ENCODE results near the gene ABCF3.

The ABCF3 gene

DNA sequence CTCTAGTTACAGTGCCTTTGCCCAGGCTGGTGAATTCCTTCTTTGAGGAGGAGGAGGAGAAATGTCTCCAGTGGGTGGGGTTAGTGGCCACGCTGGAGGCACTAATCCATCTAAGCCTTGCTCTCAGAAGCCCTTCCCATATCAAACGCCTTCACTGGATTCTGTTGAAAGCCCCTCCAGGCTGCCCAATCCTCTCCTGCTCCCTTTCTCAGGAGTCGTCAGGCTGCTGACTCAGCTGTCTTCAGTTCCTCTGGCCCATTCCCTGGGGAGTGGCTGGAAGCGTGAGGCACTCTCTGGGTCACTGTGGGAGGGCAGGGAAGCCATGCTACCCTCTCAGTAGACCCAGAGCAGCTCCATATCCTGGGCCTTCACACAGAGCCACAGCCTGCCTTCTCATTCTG is 8.7 kb upstream of the ABCF3 start:
- TF ChIP-seq, protein P1, sequence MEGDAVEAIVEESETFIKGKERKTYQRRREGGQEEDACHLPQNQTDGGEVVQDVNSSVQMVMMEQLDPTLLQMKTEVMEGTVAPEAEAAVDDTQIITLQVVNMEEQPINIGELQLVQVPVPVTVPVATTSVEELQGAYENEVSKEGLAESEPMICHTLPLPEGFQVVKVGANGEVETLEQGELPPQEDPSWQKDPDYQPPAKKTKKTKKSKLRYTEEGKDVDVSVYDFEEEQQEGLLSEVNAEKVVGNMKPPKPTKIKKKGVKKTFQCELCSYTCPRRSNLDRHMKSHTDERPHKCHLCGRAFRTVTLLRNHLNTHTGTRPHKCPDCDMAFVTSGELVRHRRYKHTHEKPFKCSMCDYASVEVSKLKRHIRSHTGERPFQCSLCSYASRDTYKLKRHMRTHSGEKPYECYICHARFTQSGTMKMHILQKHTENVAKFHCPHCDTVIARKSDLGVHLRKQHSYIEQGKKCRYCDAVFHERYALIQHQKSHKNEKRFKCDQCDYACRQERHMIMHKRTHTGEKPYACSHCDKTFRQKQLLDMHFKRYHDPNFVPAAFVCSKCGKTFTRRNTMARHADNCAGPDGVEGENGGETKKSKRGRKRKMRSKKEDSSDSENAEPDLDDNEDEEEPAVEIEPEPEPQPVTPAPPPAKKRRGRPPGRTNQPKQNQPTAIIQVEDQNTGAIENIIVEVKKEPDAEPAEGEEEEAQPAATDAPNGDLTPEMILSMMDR (IDR thresholded peaks at IDR 0.05; ENCODE audit: extremely low read depth, insufficient read depth, missing control alignments), result no peak
- no peak for DNase-seq (ENCODE audit: low spot score)
- in situ Hi-C loops (cut with MboI; ENCODE audit: low pct_unique_long_range_greater_than_20kb, low sequenced_read_pairs, unreplicated experiment), result no loop called here

DNA sequence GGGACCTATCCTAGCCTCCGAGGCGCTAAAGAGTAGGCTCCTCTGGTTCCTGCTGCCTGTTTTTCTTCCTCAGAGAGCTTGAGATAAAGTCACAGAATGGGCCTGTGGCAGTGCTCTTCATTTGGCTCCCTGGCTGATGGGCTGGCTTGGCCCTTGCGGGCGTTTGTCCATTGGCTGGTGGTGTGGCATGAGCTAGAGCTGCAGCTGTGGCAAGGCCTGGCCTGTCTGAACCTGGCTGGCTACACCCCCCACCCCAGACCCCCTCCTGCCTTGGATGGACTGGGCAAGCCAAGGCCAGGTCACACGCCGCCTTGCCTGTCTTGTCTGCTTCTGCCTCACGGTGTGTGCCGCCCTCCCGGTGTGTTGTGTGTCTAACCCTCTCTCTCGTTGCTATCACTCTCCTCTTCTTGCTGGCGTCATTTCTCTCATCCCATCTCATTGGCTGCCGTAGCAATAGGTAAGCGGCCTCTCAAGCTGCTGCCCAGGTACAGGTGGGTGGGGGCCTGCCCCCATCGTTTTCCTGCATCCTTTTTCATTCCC is 8.2 kb upstream of the ABCF3 start:
- DNase-seq (ENCODE audit: low spot score), result no peak
- in situ Hi-C loops (cut with MboI; ENCODE audit: low pct_unique_long_range_greater_than_20kb, low sequenced_read_pairs, unreplicated experiment), result no loop called here
- TF ChIP-seq, protein P1 (IDR thresholded peaks at IDR 0.05; ENCODE audit: extremely low read depth, insufficient read depth, missing control alignments), result no peak

DNA sequence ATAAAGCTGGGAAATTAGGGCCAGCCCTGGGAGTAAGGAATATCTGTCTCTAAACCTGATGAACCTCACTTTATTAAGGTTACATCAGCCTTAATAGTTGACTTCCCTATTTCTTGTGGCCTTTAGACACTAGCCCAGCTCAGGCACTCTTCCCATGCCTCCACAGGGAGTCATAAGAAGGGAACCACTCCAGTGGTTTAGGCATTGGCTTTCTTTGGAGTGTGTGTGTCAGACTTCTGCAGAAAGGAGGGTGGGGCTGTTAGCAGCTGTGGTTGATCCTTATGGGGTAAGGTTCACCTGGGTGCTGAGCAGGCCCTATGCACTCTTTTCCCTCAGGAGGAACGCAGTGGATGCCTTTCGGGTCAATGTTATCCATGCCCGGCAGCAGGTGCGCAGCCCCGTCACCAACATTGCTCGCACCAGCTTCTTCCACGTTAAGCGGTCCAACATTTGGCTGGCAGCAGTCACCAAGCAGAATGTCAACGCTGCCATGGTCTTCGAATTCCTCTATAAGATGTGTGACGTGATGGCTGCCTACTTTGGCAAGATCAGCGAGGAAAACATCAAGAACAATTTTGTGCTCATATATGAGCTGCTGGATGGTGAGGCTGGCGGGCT is 7.4 kb upstream of the ABCF3 start:
- in situ Hi-C loops (cut with MboI; ENCODE audit: low pct_unique_long_range_greater_than_20kb, low sequenced_read_pairs, unreplicated experiment), result no loop called here
- TF ChIP-seq, protein P1 (IDR thresholded peaks at IDR 0.05; ENCODE audit: extremely low read depth, insufficient read depth, missing control alignments), result no peak
- DNase-seq (ENCODE audit: low spot score), result no peak

DNA sequence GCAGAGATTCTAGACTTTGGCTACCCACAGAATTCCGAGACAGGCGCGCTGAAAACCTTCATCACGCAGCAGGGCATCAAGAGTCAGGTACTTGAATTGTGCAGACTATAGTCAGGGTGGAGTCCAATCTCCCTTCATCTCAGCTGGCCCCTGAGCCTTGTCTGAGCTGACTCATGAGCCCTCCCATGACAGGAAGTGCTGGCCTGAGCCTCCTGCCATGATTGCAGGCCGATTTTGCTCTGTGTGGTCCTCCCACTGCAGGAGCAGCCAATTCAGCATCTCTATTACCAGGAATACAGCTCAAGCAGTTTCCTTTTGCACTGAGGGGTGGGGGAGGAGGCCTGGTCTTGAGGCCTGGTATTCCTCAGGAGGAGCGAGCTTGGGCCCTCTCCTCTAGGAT is 5.8 kb upstream of the ABCF3 start:
- TF ChIP-seq, protein P1 (IDR thresholded peaks at IDR 0.05; ENCODE audit: extremely low read depth, insufficient read depth, missing control alignments), result no peak
- in situ Hi-C loops (cut with MboI; ENCODE audit: low pct_unique_long_range_greater_than_20kb, low sequenced_read_pairs, unreplicated experiment), result no loop called here
- DNase-seq (ENCODE audit: low spot score), result no peak

DNA sequence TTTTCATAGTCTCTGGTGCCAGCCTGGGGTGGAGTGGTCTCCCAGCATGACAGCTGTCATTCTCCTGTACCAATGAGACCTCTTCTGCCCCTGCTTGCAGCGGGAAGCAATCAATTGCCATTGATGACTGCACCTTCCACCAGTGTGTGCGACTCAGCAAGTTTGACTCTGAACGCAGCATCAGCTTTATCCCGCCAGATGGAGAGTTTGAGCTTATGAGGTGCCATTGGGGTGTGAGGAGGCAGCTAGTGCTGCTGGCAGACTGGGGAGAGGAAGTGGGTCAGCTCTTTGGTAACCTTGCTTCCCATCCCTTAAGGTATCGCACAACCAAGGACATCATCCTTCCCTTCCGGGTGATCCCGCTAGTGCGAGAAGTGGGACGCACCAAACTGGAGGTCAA is 4.4 kb upstream of the ABCF3 start:
- in situ Hi-C loops (cut with MboI; ENCODE audit: low pct_unique_long_range_greater_than_20kb, low sequenced_read_pairs, unreplicated experiment), result no loop called here
- TF ChIP-seq, protein P1 (IDR thresholded peaks at IDR 0.05; ENCODE audit: extremely low read depth, insufficient read depth, missing control alignments), result no peak
- DNase-seq (ENCODE audit: low spot score), result no peak

DNA sequence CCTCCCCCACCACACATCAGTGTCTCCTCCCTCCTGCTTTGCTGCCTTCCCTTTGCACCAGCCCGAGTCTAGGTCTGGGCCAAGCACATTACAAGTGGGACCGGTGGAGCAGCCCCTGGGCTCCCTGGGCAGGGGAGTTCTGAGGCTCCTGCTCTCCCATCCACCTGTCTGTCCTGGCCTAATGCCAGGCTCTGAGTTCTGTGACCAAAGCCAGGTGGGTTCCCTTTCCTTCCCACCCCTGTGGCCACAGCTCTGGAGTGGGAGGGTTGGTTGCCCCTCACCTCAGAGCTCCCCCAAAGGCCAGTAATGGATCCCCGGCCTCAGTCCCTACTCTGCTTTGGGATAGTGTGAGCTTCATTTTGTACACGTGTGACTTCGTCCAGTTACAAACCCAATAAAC is 2.3 kb upstream of the ABCF3 start:
- no peak for DNase-seq (ENCODE audit: low spot score)
- in situ Hi-C loops (cut with MboI; ENCODE audit: low pct_unique_long_range_greater_than_20kb, low sequenced_read_pairs, unreplicated experiment), result no loop called here
- TF ChIP-seq, protein P1 (IDR thresholded peaks at IDR 0.05; ENCODE audit: extremely low read depth, insufficient read depth, missing control alignments), result no peak

All from GM13977 (cell line).